Measurements from ENCODE around the gene SNX3.
A peak's percentile ranks its signal among the peaks of the same experiment; 100 is the strongest.
"Not testable (repeated sequence)": the region's sequence is repeated elsewhere in the genome, so short reads cannot be mapped to it uniquely, and the experiment has no call there.

SNX3 gene

GRCh38 chr6:108260809-108261569, at the start of gene SNX3:
TSS of gene SNX3 (minus strand) at chr6:108261040. CDS start at chr6:108260921, 119 bp downstream.
- peak; percentile 98 for DNase-seq

- DNase-seq: no peak
Observed at GRCh38 chr6:108309844-108310243, 49.0 kb upstream of the SNX3 start.

- not testable (repeated sequence) for DNase-seq
Observed at GRCh38 chr6:108308641-108309040, 47.8 kb upstream of the SNX3 start.

DNA sequence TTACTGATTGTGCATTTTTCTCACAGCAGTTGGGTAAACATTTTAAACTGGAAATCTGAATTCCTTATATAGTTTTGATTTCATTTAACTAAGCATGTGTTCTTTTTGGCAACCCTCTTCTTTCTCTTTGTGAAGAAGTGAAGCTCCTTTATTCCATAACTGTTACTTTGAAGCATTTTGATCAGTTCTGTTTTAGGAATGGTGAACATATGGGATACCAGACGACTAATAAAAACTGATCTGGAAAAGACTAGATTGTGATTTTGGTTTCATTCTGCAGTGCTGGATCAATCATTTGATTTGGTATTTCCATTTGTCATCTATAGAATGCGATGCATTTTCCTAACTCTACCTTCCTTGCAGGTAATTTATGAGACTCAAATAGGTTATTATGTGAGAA, 43.8 kb upstream of the SNX3 start:
- DNase-seq: no peak

- DNase-seq: no peak
Observed at GRCh38 chr6:108302386-108302785, 41.5 kb upstream of the SNX3 start.

DNA sequence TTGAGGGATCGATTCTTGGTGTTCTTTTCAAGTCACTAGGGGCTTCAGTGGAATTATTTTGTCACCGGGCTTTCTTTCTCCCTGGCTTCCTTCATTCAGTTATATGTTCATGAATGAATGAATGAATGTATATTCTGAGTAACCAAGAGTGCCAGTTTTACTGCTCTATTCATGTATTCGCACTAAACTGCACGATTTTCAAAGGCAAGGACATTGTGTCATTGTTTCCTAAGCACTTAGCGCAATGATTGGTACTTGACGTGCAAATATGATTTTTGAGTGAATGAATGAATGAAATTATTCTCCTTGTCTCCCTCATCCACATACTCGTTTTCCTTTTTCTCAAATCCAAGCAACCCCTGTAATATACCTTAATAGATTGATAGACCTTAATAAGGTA, 34.8 kb upstream of the SNX3 start:
- no peak for DNase-seq

GRCh38 chr6:108294727-108295625, 34.1 kb upstream of the SNX3 start, which contains the start of gene AFG1L:
TSS of gene AFG1L (plus strand) at chr6:108295054. CDS start at chr6:108295080, 26 bp downstream.
- DNase-seq: peak; percentile 94

DNA sequence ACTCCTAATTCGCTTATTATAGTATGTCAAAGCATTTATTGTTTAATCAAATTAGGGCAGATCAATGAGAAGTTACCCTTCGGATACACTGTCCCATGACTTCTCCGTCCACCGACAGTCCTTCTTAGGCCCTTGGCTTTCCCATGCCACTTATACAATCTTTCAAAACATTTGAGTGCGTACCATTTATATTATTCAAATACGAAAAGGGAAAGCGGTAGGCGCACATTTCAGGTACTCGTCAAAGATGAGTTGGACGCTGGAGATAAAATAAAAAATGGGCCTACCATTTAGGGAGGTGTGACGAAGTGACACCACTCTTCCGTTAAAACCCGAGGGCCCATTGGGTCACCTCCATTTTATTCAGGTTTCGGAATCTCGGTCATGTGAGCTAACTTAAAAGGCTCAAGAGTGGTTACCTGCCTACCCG, 33.5 kb upstream of the SNX3 start:
- DNase-seq: no peak

DNA sequence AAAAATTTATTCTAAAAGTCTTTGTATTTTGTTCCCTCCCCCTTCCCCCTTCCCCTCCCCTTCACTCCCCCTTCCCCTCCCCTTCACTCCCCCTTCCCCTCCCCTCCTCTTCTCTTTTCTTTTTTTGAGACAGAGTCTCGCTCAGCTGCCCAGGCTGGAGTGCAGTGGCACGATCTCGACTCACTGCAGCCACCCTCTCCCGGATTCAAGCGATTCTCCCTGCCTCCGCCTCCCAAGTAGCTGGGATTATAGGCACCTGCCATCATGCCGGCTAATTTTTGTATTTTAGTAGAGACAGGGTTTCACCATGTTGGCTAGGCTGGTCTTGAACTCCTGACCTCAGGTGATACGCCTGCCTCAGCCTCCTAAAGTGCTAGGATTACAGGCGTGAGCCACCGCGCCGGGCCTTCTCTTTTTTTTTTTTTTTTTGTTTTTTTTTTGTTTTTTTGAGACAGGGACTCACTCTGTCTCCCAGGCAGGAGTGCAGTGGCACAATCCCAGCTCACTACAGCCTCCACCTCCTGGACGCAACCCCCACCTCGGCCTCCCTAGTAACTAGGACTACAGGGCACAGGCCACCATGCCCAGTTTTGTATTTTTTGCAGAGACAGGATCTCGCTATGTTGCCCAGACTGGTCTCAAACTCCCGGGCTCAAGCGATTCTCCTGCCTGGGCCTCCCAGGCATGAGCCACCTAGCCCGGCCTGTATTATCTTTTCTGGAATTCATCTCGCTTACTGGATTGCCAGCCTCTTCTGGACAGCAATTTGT, 32.9 kb upstream of the SNX3 start:
- no peak for DNase-seq

GRCh38 chr6:108292561-108292960, 31.7 kb upstream of the SNX3 start:
- not testable (repeated sequence) for DNase-seq

GRCh38 chr6:108291091-108291490, 30.3 kb upstream of the SNX3 start:
- DNase-seq: no peak

GRCh38 chr6:108288742-108289141, 27.9 kb upstream of the SNX3 start:
- DNase-seq: no peak

- no peak for DNase-seq
Observed at GRCh38 chr6:108287373-108287772, 26.5 kb upstream of the SNX3 start.

- DNase-seq: no peak
Observed at GRCh38 chr6:108286366-108286765, 25.5 kb upstream of the SNX3 start.

DNA sequence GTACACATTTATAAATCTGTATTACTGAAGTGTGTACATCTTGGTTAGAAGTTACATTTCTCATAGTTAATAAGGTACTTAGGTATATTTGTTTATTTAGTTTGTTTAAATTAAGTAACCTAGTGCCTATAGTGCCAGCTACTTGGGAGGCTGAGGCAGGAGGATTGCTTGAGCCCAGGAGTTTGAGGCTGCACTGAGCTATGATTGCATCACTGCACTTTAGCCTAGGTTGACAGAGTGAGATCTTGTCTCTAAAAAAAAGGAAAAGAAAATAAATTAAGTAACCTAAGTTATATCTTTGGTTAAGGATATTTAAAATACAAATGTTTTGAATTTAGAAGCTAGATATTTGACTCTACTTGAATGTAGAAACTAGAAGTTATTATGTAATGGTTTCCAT, 24.5 kb upstream of the SNX3 start:
- DNase-seq: no peak

- peak; percentile 29 for DNase-seq
Observed at GRCh38 chr6:108277831-108278230, 17.0 kb upstream of the SNX3 start.

DNA sequence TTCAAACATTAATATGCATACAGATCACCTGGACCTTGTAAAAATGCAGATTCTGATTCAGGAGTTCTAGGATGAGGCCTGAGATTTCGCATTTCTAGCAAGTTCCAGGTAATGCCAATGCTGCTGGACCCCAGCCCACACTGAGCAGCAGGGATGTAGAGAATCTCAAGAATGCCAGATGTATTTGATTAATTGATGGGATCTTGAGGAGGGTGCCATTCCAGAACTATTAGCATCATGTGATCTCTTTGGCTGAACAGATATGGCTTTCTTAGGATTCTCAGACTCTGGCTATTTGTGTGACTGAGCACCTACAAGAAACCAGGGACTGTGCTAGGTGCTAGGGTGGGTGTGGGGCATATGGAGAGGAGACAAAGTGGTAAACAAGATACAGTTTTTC, 16.5 kb upstream of the SNX3 start:
- DNase-seq: peak; percentile 5

- DNase-seq: no peak
Observed at GRCh38 chr6:108275976-108276375, 15.1 kb upstream of the SNX3 start.

- no peak for DNase-seq
Observed at GRCh38 chr6:108274546-108274945, 13.7 kb upstream of the SNX3 start.

GRCh38 chr6:108269955-108270354, 9.1 kb upstream of the SNX3 start:
- DNase-seq: not testable (repeated sequence)

- DNase-seq: no peak
Observed at GRCh38 chr6:108268845-108269244, 8.0 kb upstream of the SNX3 start.

DNA sequence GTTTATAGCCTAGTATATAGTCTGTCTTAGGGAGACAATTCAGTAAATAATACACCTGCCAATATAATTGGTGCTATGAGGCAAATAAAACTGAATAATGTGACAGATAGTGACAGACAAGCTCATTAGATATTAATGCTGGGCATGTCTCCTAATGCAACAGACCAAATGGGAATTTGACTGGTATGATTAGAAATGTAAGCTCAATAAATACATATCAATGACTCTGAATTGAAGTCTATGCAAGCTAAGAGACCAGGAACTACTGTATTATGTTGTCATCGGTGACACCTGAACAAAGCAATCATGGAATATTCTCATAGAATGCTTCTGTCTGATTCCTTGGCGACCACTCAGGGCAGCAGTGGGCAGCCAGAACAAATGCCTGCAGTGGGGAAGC, 2.5 kb upstream of the SNX3 start:
- no peak for DNase-seq
